HCT116 (cell line): ENCODE measurements around the gene CCRL2.

Source experiments
- POLR2A ChIP-seq: IDR thresholded peaks from 2 replicates; pipeline ENCODE4 v1.7.0; 2011; ENCODE audit warnings: borderline replicate concordance; ENCODE audit not compliant: insufficient read depth, insufficient read length; ENCODE audit errors: extremely low read depth
- POLR2AphosphoS5 ChIP-seq: IDR thresholded peaks from 2 replicates; pipeline ENCODE4 v1.6.1; 2011; ENCODE audit warnings: mild to moderate bottlenecking, low read depth, low read length, moderate library complexity
- RAD21 ChIP-seq: IDR thresholded peaks from 2 replicates; pipeline ENCODE4 v1.6.1; 2012; ENCODE audit warnings: low read depth, mild to moderate bottlenecking
- SP1 ChIP-seq: IDR thresholded peaks from 2 replicates; pipeline ENCODE4 v1.6.1; 2012; ENCODE audit warnings: low read depth
- SRF ChIP-seq: IDR thresholded peaks from 2 replicates; pipeline ENCODE4 v1.6.1; 2012; ENCODE audit warnings: low read depth
- TCF7L2 ChIP-seq: IDR thresholded peaks from 2 replicates; pipeline ENCODE4 v1.7.0; 2011; ENCODE audit warnings: borderline replicate concordance, inconsistent platforms; ENCODE audit not compliant: insufficient read depth, insufficient read length; ENCODE audit errors: extremely low read depth
- YY1 ChIP-seq: IDR thresholded peaks from 2 replicates; pipeline ENCODE4 v1.6.1; 2011; ENCODE audit warnings: low read length, low read depth, moderate library complexity, mild to moderate bottlenecking; ENCODE audit not compliant: insufficient replicate concordance; ENCODE audit errors: extremely low read depth
- ZNF274 ChIP-seq: fragments of 200-500 bp; sonication (Bioruptor generic); IDR thresholded peaks from 2 replicates; pipeline ENCODE4 v1.6.1; 2014; ENCODE audit warnings: mild to moderate bottlenecking, low read depth, low read length, inconsistent platforms
- TF ChIP-seq, protein P1 (sequence below), 3 experiments: fragments of 200-600 bp in 1 of 3; sonication (generic) in 1 of 3; IDR thresholded peaks in 2 of 3; conservative IDR thresholded peaks in 1 of 3; 2 replicates each; pipeline ENCODE4 v1.5.1; 2012 to 2017; ENCODE audit warnings: low read depth in 2 of 3, low read length in 2 of 3, antibody characterized with exemption in 1 of 3, borderline replicate concordance in 1 of 3, control low read depth in 1 of 3, mild to moderate bottlenecking in 1 of 3, mixed read lengths in 1 of 3, mixed run types in 1 of 3, moderate library complexity in 1 of 3; ENCODE audit not compliant: insufficient read depth in 1 of 3
- TF ChIP-seq, protein P2 (sequence below): IDR thresholded peaks from 2 replicates; pipeline ENCODE4 v1.6.1; 2011; ENCODE audit warnings: mild to moderate bottlenecking, low read length, moderate library complexity; ENCODE audit not compliant: insufficient replicate concordance; ENCODE audit errors: extremely low read depth
- TF ChIP-seq, protein P3 (sequence below): IDR thresholded peaks from 2 replicates; pipeline ENCODE4 v1.6.1; 2012; ENCODE audit warnings: low read depth

DNA sequence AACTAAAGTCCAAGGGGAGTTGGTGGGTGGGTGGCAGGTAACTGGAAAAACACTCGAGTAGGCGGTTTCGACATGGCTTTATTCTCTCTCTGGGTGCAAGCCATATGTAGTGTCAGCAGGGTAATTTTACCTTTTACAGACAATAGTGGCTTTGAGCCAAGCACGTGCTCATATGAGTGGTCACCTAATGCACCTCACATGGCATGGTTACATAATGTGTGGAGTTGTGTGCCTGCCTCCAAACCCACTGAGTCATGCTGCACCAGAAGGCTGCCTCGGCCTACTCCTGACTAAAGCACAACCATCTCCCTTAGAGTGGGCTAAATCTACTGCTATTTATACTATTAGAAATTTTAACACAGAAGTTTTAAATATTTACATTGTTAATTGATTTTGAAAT, 16.5 kb downstream of the CCRL2 start:
- TF ChIP-seq POLR2AphosphoS5 (no peak), RAD21 (no peak), POLR2A (no peak), SRF (no peak), ZNF274 (no peak), YY1 (no peak), TCF7L2 (no peak), SP1 (no peak)
- TF ChIP-seq, protein P1, sequence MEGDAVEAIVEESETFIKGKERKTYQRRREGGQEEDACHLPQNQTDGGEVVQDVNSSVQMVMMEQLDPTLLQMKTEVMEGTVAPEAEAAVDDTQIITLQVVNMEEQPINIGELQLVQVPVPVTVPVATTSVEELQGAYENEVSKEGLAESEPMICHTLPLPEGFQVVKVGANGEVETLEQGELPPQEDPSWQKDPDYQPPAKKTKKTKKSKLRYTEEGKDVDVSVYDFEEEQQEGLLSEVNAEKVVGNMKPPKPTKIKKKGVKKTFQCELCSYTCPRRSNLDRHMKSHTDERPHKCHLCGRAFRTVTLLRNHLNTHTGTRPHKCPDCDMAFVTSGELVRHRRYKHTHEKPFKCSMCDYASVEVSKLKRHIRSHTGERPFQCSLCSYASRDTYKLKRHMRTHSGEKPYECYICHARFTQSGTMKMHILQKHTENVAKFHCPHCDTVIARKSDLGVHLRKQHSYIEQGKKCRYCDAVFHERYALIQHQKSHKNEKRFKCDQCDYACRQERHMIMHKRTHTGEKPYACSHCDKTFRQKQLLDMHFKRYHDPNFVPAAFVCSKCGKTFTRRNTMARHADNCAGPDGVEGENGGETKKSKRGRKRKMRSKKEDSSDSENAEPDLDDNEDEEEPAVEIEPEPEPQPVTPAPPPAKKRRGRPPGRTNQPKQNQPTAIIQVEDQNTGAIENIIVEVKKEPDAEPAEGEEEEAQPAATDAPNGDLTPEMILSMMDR (IDR thresholded peaks at IDR 0.05 in 2 of 3, conservative IDR thresholded peaks at IDR 0.05 in 1 of 3; ENCODE audit: borderline replicate concordance in 1 of 3, insufficient read depth in 1 of 3, low read depth in 2 of 3, low read length in 2 of 3), result no peak
- TF ChIP-seq, protein P2, sequence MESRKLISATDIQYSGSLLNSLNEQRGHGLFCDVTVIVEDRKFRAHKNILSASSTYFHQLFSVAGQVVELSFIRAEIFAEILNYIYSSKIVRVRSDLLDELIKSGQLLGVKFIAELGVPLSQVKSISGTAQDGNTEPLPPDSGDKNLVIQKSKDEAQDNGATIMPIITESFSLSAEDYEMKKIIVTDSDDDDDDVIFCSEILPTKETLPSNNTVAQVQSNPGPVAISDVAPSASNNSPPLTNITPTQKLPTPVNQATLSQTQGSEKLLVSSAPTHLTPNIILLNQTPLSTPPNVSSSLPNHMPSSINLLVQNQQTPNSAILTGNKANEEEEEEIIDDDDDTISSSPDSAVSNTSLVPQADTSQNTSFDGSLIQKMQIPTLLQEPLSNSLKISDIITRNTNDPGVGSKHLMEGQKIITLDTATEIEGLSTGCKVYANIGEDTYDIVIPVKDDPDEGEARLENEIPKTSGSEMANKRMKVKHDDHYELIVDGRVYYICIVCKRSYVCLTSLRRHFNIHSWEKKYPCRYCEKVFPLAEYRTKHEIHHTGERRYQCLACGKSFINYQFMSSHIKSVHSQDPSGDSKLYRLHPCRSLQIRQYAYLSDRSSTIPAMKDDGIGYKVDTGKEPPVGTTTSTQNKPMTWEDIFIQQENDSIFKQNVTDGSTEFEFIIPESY, result no peak
- TF ChIP-seq, protein P3, sequence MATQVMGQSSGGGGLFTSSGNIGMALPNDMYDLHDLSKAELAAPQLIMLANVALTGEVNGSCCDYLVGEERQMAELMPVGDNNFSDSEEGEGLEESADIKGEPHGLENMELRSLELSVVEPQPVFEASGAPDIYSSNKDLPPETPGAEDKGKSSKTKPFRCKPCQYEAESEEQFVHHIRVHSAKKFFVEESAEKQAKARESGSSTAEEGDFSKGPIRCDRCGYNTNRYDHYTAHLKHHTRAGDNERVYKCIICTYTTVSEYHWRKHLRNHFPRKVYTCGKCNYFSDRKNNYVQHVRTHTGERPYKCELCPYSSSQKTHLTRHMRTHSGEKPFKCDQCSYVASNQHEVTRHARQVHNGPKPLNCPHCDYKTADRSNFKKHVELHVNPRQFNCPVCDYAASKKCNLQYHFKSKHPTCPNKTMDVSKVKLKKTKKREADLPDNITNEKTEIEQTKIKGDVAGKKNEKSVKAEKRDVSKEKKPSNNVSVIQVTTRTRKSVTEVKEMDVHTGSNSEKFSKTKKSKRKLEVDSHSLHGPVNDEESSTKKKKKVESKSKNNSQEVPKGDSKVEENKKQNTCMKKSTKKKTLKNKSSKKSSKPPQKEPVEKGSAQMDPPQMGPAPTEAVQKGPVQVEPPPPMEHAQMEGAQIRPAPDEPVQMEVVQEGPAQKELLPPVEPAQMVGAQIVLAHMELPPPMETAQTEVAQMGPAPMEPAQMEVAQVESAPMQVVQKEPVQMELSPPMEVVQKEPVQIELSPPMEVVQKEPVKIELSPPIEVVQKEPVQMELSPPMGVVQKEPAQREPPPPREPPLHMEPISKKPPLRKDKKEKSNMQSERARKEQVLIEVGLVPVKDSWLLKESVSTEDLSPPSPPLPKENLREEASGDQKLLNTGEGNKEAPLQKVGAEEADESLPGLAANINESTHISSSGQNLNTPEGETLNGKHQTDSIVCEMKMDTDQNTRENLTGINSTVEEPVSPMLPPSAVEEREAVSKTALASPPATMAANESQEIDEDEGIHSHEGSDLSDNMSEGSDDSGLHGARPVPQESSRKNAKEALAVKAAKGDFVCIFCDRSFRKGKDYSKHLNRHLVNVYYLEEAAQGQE, result no peak
